Esophagus muscularis mucosa (tissue), 3 donors: ENCODE measurements around the gene NCK1.

Experiments
- POLR2A ChIP-seq: fragments of 450-650 bp; IDR thresholded peaks from one replicate; pipeline ENCODE4 v1.6.1; 2017; ENCODE audit warnings: antibody characterized with exemption, moderate library complexity, mild to moderate bottlenecking, low read depth
- POLR2AphosphoS5 ChIP-seq, 2 donors: sonication (generic); formaldehyde crosslinking; IDR thresholded peaks; one replicate each; pipeline ENCODE4 v1.6.1; 2017; ENCODE audit warnings: antibody characterized with exemption in 2 of 2
- TF ChIP-seq, protein P1 (sequence below), 3 experiments: fragments of 200-600 bp in 2 of 3; fragments of 450-650 bp in 1 of 3; sonication (generic) in 2 of 3; IDR thresholded peaks; one replicate each; pipeline ENCODE4 v1.5.1; 2017 to 2019; ENCODE audit warnings: antibody characterized with exemption in 3 of 3, mild to moderate bottlenecking in 2 of 3, moderate library complexity in 1 of 3

GRCh38 chr3:136932978-136933772 is 71.2 kb downstream of the NCK1 start:
- TF ChIP-seq, protein P1, sequence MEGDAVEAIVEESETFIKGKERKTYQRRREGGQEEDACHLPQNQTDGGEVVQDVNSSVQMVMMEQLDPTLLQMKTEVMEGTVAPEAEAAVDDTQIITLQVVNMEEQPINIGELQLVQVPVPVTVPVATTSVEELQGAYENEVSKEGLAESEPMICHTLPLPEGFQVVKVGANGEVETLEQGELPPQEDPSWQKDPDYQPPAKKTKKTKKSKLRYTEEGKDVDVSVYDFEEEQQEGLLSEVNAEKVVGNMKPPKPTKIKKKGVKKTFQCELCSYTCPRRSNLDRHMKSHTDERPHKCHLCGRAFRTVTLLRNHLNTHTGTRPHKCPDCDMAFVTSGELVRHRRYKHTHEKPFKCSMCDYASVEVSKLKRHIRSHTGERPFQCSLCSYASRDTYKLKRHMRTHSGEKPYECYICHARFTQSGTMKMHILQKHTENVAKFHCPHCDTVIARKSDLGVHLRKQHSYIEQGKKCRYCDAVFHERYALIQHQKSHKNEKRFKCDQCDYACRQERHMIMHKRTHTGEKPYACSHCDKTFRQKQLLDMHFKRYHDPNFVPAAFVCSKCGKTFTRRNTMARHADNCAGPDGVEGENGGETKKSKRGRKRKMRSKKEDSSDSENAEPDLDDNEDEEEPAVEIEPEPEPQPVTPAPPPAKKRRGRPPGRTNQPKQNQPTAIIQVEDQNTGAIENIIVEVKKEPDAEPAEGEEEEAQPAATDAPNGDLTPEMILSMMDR (IDR thresholded peaks at IDR 0.05), result no peak
- no peak for TF ChIP-seq POLR2A
- TF ChIP-seq POLR2AphosphoS5 (IDR thresholded peaks at IDR 0.05), result no peak
